Liver (tissue), 9 donors: Measurements from ENCODE around the gene SZT2. TPM values are rescaled to one million over a fixed set of nuclear protein-coding genes. Genes with fewer than 3 reads are reported as not detected.

Experiments
- DNase-seq: peaks from one replicate; pipeline ENCODE4 v3.0.0-alpha.2; 2017; ENCODE audit warnings: low spot score
- H3K27ac ChIP-seq, 2 donors: one replicate each; pipeline ENCODE4 v1.7.0; 2013; ENCODE audit warnings: inconsistent platforms in 2 of 2, low read length in 2 of 2, control low read depth in 1 of 2, low read depth in 1 of 2, mild to moderate bottlenecking in 1 of 2
- H3K27me3 ChIP-seq, 4 donors: one replicate each; pipeline versions ENCODE4 v1.6.1 to v1.7.0; 2013; ENCODE audit warnings: low read length in 3 of 4, inconsistent platforms in 1 of 4, mild to moderate bottlenecking in 1 of 4, moderate library complexity in 1 of 4; ENCODE audit not compliant: control insufficient read depth in 4 of 4, insufficient read depth in 4 of 4
- H3K36me3 ChIP-seq, 4 donors: one replicate each; pipeline versions ENCODE4 v1.6.1 to v1.7.0; 2013; ENCODE audit warnings: low read length in 3 of 4, mild to moderate bottlenecking in 3 of 4, low read depth in 1 of 4, moderate library complexity in 1 of 4; ENCODE audit not compliant: control insufficient read depth in 4 of 4, insufficient read depth in 3 of 4
- H3K4me1 ChIP-seq, 4 donors: one replicate each; pipeline versions ENCODE4 v1.6.1 to v1.7.0; 2013; ENCODE audit warnings: low read length in 3 of 4, mild to moderate bottlenecking in 3 of 4, moderate library complexity in 1 of 4; ENCODE audit not compliant: control insufficient read depth in 4 of 4, insufficient read depth in 4 of 4
- H3K4me3 ChIP-seq, 3 donors: one replicate each; pipeline versions ENCODE4 v1.6.1 to v1.7.0; 2013; ENCODE audit warnings: low read length in 3 of 3, control low read depth in 1 of 3, low read depth in 1 of 3, mild to moderate bottlenecking in 1 of 3
- H3K9ac ChIP-seq, 2 donors: one replicate each; pipeline ENCODE4 v1.7.0; 2013; ENCODE audit warnings: low read length in 2 of 2, mild to moderate bottlenecking in 2 of 2, moderate library complexity in 2 of 2, control low read depth in 1 of 2, low read depth in 1 of 2
- H3K9me3 ChIP-seq, 4 donors: one replicate each; pipeline versions ENCODE4 v1.6.1 to v1.7.0; 2013; ENCODE audit warnings: low read length in 3 of 4; ENCODE audit not compliant: control insufficient read depth in 4 of 4
- ATF3 ChIP-seq: IDR thresholded peaks from 2 replicates; pipeline ENCODE4 v1.6.1; 2016; ENCODE audit warnings: antibody characterized with exemption
- CTCF ChIP-seq: fragments of 150-350 bp; IDR thresholded peaks from 2 replicates; pipeline ENCODE4 v1.5.1; 2017; ENCODE audit warnings: improper control_type of control experiment, low read depth, low read length; ENCODE audit not compliant: missing input control
- FOXA2 ChIP-seq: IDR thresholded peaks from 2 replicates; pipeline ENCODE4 v1.6.1; 2016; ENCODE audit warnings: antibody characterized with exemption
- HNF4A ChIP-seq, 2 donors: conservative IDR thresholded peaks; 2 replicates each; pipeline ENCODE4 v1.6.1; 2016; ENCODE audit warnings: antibody characterized with exemption in 2 of 2, mild to moderate bottlenecking in 2 of 2
- HNF4G ChIP-seq: IDR thresholded peaks from 2 replicates; pipeline ENCODE4 v1.6.1; 2016; ENCODE audit warnings: antibody characterized with exemption
- RAD21 ChIP-seq, 2 donors: IDR thresholded peaks; 2 replicates each; pipeline ENCODE4 v1.6.1; 2016; ENCODE audit warnings: antibody characterized with exemption in 2 of 2, mild to moderate bottlenecking in 2 of 2
- TAF1 ChIP-seq: conservative IDR thresholded peaks from 2 replicates; pipeline ENCODE4 v1.6.1; 2016; ENCODE audit warnings: antibody characterized with exemption, mild to moderate bottlenecking
- WGBS: extraction: QIAGEN DNeasy Blood & Tissue Kit; methylation state at CpG from one replicate; pipeline ENCODE4 v1.1.7; 2013; 5-methylcytosine and 5-hydroxymethylcytosine counted together
- polyA plus RNA-seq, 2 donors: library from polyadenylated mRNA; stranded (reverse) in 1 of 2; unstranded in 1 of 2; fragments of 200-250 nt in 1 of 2; fragments of >200 nt in 1 of 2; fragmentation: Nextera tagmentation in 1 of 2; extraction: Ambion mirVana in 1 of 2; gene quantifications; one replicate each; pipeline versions ENCODE4 v1.2.1 to v1.2.3, GENCODE V29; 2013 to 2015
- total RNA-seq, 2 donors: library from RNA; depleted of rRNA; stranded (reverse); fragments of >200 nt; gene quantifications; one replicate each; pipeline ENCODE4 v1.2.3, GENCODE V29; 2014
- TF ChIP-seq, protein P1 (sequence below): IDR thresholded peaks from 2 replicates; pipeline ENCODE4 v1.6.1; 2016; ENCODE audit warnings: antibody characterized with exemption, mild to moderate bottlenecking
- TF ChIP-seq, protein P2 (sequence below): IDR thresholded peaks from 2 replicates; pipeline ENCODE4 v1.6.1; 2016; ENCODE audit warnings: antibody characterized with exemption
- donor health status: healthy.
- donor health status: healthy.
- donor health status: healthy.
- donor health status: healthy.
- donor health status: healthy.

Gene SZT2
- total and polyA plus RNA-seq, 4 donors: 4.8 to 31.0 (median 11.9) TPM

DNA sequence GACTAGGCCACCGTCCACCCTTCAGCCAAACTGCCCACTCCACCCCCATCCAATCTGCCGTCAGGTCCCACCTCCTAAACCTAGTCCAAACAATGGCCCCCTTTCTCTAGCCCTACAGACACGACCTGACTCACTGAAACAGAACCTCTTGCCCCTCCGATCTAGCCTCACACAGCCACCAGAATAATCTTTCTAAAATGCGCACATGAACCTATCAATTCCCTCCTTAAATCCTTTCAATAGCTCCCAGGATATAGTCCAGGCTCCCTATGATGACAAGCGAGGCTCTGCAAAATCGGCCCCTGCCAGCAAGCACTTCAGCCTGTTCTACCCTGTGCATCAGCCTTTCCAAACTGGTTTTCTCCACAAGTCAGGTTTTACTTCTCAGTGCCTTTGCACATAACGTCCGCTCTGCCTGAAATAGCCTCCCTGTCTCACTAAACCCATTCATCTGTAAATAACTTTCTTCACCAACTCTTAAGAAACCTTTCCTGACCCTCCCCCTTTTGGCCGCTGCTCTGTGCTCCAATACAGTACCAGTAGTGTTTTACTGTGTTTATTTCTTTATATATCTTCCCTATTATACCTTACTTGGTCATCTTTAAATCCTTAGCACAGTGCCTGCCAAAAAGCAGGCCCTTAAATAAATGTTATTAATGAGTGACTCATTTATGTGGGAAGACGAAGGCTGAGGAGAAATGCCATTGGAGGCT is 39.9 kb upstream of the SZT2 start:
- peak overlapping the region; percentile 82 to 89 for H3K27ac ChIP-seq
- 54% methylated on average over 11 of the region's 11 CpGs for WGBS
- no peaks in the 10 kb centered on the region for H3K9me3 ChIP-seq
- H3K9ac ChIP-seq: peak overlapping the region in 1 of 2 donors; percentile 48
- peak overlapping the region; percentile 60 to 63 (median 62) for H3K4me3 ChIP-seq
- no peaks in the 10 kb centered on the region for H3K36me3 ChIP-seq
- no peak for DNase-seq
- no peaks in the 10 kb centered on the region for H3K27me3 ChIP-seq
- TF ChIP-seq HNF4A (conservative IDR thresholded peaks at IDR 0.05) (peak in 1 of 2 donors; percentile 1), FOXA2 (no peak)
- peaks cover 0 to 14% (median 8%) of the 10 kb centered on the region in 4 donors for H3K4me1 ChIP-seq

- peaks cover 0 to 10% (median 5%) of the 10 kb centered on the region in 4 donors for H3K4me1 ChIP-seq
- H3K9me3 ChIP-seq: no peaks in the 10 kb centered on the region
- 90% methylated on average over 1 of the region's 1 CpG for WGBS
- H3K4me3 ChIP-seq: no peak overlapping the region
- no peaks in the 10 kb centered on the region for H3K36me3 ChIP-seq
- H3K27ac ChIP-seq: no peak overlapping the region
- DNase-seq: no peak
- no peaks in the 10 kb centered on the region for H3K27me3 ChIP-seq
- TF ChIP-seq CTCF (no peak), HNF4G (no peak), ATF3 (no peak), FOXA2 (no peak), TAF1 (no peak), RAD21 (IDR thresholded peaks at IDR 0.05) (no peak)
- TF ChIP-seq, protein P1, sequence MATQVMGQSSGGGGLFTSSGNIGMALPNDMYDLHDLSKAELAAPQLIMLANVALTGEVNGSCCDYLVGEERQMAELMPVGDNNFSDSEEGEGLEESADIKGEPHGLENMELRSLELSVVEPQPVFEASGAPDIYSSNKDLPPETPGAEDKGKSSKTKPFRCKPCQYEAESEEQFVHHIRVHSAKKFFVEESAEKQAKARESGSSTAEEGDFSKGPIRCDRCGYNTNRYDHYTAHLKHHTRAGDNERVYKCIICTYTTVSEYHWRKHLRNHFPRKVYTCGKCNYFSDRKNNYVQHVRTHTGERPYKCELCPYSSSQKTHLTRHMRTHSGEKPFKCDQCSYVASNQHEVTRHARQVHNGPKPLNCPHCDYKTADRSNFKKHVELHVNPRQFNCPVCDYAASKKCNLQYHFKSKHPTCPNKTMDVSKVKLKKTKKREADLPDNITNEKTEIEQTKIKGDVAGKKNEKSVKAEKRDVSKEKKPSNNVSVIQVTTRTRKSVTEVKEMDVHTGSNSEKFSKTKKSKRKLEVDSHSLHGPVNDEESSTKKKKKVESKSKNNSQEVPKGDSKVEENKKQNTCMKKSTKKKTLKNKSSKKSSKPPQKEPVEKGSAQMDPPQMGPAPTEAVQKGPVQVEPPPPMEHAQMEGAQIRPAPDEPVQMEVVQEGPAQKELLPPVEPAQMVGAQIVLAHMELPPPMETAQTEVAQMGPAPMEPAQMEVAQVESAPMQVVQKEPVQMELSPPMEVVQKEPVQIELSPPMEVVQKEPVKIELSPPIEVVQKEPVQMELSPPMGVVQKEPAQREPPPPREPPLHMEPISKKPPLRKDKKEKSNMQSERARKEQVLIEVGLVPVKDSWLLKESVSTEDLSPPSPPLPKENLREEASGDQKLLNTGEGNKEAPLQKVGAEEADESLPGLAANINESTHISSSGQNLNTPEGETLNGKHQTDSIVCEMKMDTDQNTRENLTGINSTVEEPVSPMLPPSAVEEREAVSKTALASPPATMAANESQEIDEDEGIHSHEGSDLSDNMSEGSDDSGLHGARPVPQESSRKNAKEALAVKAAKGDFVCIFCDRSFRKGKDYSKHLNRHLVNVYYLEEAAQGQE: no peak
- TF ChIP-seq, protein P2, sequence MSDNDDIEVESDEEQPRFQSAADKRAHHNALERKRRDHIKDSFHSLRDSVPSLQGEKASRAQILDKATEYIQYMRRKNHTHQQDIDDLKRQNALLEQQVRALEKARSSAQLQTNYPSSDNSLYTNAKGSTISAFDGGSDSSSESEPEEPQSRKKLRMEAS: no peak
- no peak overlapping the region for H3K9ac ChIP-seq
Observed at GRCh38 chr1:43350976-43351375, 38.7 kb upstream of the SZT2 start.
